Neural cell (in vitro differentiated cells): Measurements from ENCODE around the gene RBBP8NL. TPM values are rescaled to one million over a fixed set of nuclear protein-coding genes. Genes with fewer than 3 reads are reported as not detected.

ENCODE experiments used
- H2AFZ ChIP-seq: fragments of 200-600, 300-800 bp; sonication (generic), shearing (Covaris generic); 2 replicates; pipeline ENCODE4 v1.6.0; 2014; ENCODE audit warnings: low read depth, mild to moderate bottlenecking, antibody characterized with exemption, low read length, moderate library complexity
- H3F3A ChIP-seq: fragments of 200-600 bp; shearing (Covaris generic); 2 replicates; pipeline ENCODE4 v1.6.1; 2016; ENCODE audit warnings: mild to moderate bottlenecking, moderate library complexity, mixed read lengths, antibody characterized with exemption, low read length; ENCODE audit not compliant: insufficient read depth, poor library complexity, severe bottlenecking
- H3K27ac ChIP-seq: fragments of 200-600, 300-800 bp; sonication (generic), shearing (Covaris generic); 2 replicates; pipeline ENCODE4 v1.5.1; 2014; ENCODE audit warnings: mild to moderate bottlenecking, low read length, moderate library complexity
- H3K27me3 ChIP-seq: fragments of 300-800, 200-600 bp; sonication (generic), shearing (Covaris generic); 2 replicates; pipeline ENCODE4 v1.6.0; 2014; ENCODE audit warnings: mild to moderate bottlenecking, low read depth, low read length, moderate library complexity; ENCODE audit not compliant: insufficient read depth
- H3K36me3 ChIP-seq: fragments of 300-800, 200-600 bp; sonication (generic), shearing (Covaris generic); 2 replicates; pipeline ENCODE4 v1.5.1; 2014; ENCODE audit warnings: mild to moderate bottlenecking, antibody characterized with exemption, low read length, moderate library complexity; ENCODE audit not compliant: insufficient read depth
- H3K4me2 ChIP-seq: fragments of 300-800, 200-600 bp; sonication (generic), shearing (Covaris generic); 2 replicates; pipeline ENCODE4 v1.6.0; 2014; ENCODE audit warnings: mild to moderate bottlenecking, low read length
- H3K4me3 ChIP-seq: fragments of 300-800, 200-600 bp; sonication (generic), shearing (Covaris generic); 2 replicates; pipeline ENCODE4 v1.5.1; 2014; ENCODE audit warnings: mild to moderate bottlenecking, low read length, moderate library complexity
- H3K79me2 ChIP-seq: fragments of 200-600 bp; shearing (Covaris generic); replicated peaks from 2 replicates; pipeline ENCODE4 v1.6.0; 2014; ENCODE audit warnings: mild to moderate bottlenecking, low read length, moderate library complexity; ENCODE audit not compliant: insufficient read depth
- H3K9ac ChIP-seq: fragments of 300-800, 200-600 bp; sonication (generic), shearing (Covaris generic); 2 replicates; pipeline ENCODE4 v1.6.1; 2016; ENCODE audit warnings: mild to moderate bottlenecking, low read length, mixed read lengths
- H3K9me2 ChIP-seq: fragments of 200-600 bp; shearing (Covaris generic); 2 replicates; pipeline ENCODE4 v1.6.1; 2016; ENCODE audit warnings: mild to moderate bottlenecking, low read length, mixed read lengths; ENCODE audit not compliant: insufficient read depth
- H3K9me3 ChIP-seq: fragments of 200-600, 300-800 bp; sonication (generic), shearing (Covaris generic); 2 replicates; pipeline ENCODE4 v1.6.1; 2016; ENCODE audit warnings: mild to moderate bottlenecking, mixed run types, low read length, moderate library complexity, mixed read lengths
- H4K20me1 ChIP-seq: fragments of 200-600 bp; shearing (Covaris generic); 2 replicates; pipeline ENCODE4 v1.6.1; 2016; ENCODE audit warnings: mild to moderate bottlenecking, mixed run types; ENCODE audit not compliant: insufficient read depth
- CTCF ChIP-seq: fragments of 450-650 bp; IDR thresholded peaks from 2 replicates; pipeline ENCODE4 v1.5.1; 2014; ENCODE audit warnings: antibody characterized with exemption, mild to moderate bottlenecking, moderate library complexity; ENCODE audit not compliant: poor library complexity, severe bottlenecking
- EP300 ChIP-seq: fragments of 450-650 bp; conservative IDR thresholded peaks from 2 replicates; pipeline ENCODE4 v1.6.1; 2014; ENCODE audit warnings: antibody characterized with exemption, mild to moderate bottlenecking, moderate library complexity; ENCODE audit not compliant: poor library complexity, severe bottlenecking
- EZH2 ChIP-seq: fragments of 200-600, 300-800 bp; shearing (Covaris generic), sonication (generic); IDR thresholded peaks from 2 replicates; pipeline ENCODE4 v1.6.1; 2014; ENCODE audit warnings: antibody characterized with exemption, low read length, borderline replicate concordance, mild to moderate bottlenecking; ENCODE audit not compliant: insufficient read depth, poor library complexity, severe bottlenecking
- MXI1 ChIP-seq: fragments of 450-650 bp; conservative IDR thresholded peaks from 2 replicates; pipeline ENCODE4 v1.6.1; 2014; ENCODE audit warnings: antibody characterized with exemption, mild to moderate bottlenecking; ENCODE audit not compliant: poor library complexity, severe bottlenecking
- POLR2AphosphoS5 ChIP-seq: IDR thresholded peaks from 2 replicates; pipeline ENCODE4 v1.6.1; 2012
- RAD21 ChIP-seq: fragments of 450-650 bp; conservative IDR thresholded peaks from 2 replicates; pipeline ENCODE4 v1.6.1; 2014; ENCODE audit warnings: antibody characterized with exemption, mild to moderate bottlenecking, moderate library complexity
- SMC3 ChIP-seq: fragments of 450-650 bp; conservative IDR thresholded peaks from 2 replicates; pipeline ENCODE4 v1.6.1; 2014; ENCODE audit warnings: antibody characterized with exemption, mild to moderate bottlenecking, moderate library complexity; ENCODE audit not compliant: poor library complexity
- TAF1 ChIP-seq: IDR thresholded peaks from 2 replicates; pipeline ENCODE4 v1.6.1; 2012; ENCODE audit warnings: low read depth
- polyA plus RNA-seq: library from polyadenylated mRNA; depleted of rRNA; stranded (reverse); fragments of >200 nt; gene quantifications from 2 replicates; pipeline ENCODE4 v1.2.3, GENCODE V29; 2014
- TF ChIP-seq, protein P1 (sequence below): IDR thresholded peaks from 2 replicates; pipeline ENCODE4 v1.6.1; 2012; ENCODE audit warnings: borderline replicate concordance

RBBP8NL gene
- polyA plus RNA-seq, 1 donor from 2014 or later: not detected

DNA sequence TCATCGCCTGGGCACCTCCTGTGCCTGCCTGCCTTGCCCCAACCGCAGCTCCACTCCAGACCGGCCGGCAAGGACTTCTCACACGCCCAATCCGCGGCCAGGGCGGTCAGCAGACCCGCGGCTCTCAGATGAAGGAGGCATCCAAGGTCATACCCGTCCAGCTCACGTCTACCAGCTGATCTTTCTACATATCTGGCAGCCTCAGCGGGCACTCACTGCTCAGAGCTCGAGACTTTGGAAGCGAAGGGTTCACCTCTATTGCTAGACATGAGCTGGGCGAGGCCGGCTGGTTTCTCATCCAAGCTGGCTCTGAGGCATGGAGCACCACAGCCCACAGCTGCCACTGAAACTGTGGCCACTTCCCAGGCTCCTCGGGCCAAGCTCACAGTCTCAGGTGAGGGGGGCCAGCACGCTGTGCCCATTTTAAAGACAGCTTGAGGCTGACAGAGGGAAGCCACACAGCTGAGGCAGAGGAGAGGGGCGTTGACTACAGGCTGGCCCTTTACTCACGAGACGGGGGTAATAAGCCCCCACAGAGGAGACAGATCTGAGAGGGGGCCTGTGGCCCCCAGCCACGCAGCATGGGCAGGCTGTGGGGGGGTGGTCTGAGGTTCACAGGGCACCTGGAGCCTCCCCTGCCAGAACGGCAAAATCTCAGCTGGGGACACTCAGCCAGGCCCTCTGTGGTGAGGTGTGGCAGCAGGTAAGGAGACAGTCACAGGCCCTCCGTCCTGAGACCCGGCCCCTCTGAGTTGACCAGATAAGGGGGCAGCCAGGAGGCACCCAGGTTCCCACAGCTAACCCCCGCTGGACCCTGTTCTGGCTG, 62.2 kb downstream of the RBBP8NL start:
- Histone ChIP-seq H3K4me2 (no peak overlapping the region), H3K9ac (no peak overlapping the region), H2AFZ (no peak overlapping the region), H3K4me3 (peak overlapping the region; percentile 85), H3K79me2 (no peaks in the 10 kb centered on the region), H3F3A (no peaks in the 10 kb centered on the region), H3K9me3 (no peaks in the 10 kb centered on the region), H3K27me3 (no peaks in the 10 kb centered on the region), H3K9me2 (no peaks in the 10 kb centered on the region), H3K27ac (no peak overlapping the region), H4K20me1 (no peaks in the 10 kb centered on the region), H3K36me3 (no peaks in the 10 kb centered on the region)
- TF ChIP-seq SMC3 (no peak), CTCF (no peak), EZH2 (no peak), POLR2AphosphoS5 (no peak), MXI1 (no peak), EP300 (no peak), RAD21 (no peak), TAF1 (no peak)
- TF ChIP-seq, protein P1, sequence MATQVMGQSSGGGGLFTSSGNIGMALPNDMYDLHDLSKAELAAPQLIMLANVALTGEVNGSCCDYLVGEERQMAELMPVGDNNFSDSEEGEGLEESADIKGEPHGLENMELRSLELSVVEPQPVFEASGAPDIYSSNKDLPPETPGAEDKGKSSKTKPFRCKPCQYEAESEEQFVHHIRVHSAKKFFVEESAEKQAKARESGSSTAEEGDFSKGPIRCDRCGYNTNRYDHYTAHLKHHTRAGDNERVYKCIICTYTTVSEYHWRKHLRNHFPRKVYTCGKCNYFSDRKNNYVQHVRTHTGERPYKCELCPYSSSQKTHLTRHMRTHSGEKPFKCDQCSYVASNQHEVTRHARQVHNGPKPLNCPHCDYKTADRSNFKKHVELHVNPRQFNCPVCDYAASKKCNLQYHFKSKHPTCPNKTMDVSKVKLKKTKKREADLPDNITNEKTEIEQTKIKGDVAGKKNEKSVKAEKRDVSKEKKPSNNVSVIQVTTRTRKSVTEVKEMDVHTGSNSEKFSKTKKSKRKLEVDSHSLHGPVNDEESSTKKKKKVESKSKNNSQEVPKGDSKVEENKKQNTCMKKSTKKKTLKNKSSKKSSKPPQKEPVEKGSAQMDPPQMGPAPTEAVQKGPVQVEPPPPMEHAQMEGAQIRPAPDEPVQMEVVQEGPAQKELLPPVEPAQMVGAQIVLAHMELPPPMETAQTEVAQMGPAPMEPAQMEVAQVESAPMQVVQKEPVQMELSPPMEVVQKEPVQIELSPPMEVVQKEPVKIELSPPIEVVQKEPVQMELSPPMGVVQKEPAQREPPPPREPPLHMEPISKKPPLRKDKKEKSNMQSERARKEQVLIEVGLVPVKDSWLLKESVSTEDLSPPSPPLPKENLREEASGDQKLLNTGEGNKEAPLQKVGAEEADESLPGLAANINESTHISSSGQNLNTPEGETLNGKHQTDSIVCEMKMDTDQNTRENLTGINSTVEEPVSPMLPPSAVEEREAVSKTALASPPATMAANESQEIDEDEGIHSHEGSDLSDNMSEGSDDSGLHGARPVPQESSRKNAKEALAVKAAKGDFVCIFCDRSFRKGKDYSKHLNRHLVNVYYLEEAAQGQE: no peak

GRCh38 chr20:62363920-62364851, 63.2 kb downstream of the RBBP8NL start:
- H3K36me3 ChIP-seq: no peaks in the 10 kb centered on the region
- no peak overlapping the region for H3K4me2 ChIP-seq
- no peaks in the 10 kb centered on the region for H3K9me3 ChIP-seq
- H2AFZ ChIP-seq: no peak overlapping the region
- H3K9me2 ChIP-seq: no peaks in the 10 kb centered on the region
- H3F3A ChIP-seq: no peaks in the 10 kb centered on the region
- TF ChIP-seq, protein P1: no peak
- TF ChIP-seq RAD21: no peak
- no peak for TF ChIP-seq TAF1
- TF ChIP-seq POLR2AphosphoS5: no peak
- no peak for TF ChIP-seq MXI1
- no peak for TF ChIP-seq SMC3
- no peak for TF ChIP-seq EP300
- no peak for TF ChIP-seq EZH2
- TF ChIP-seq CTCF: no peak
- H3K27ac ChIP-seq: no peak overlapping the region
- H3K27me3 ChIP-seq: no peaks in the 10 kb centered on the region
- no peaks in the 10 kb centered on the region for H4K20me1 ChIP-seq
- no peak overlapping the region for H3K9ac ChIP-seq
- H3K4me3 ChIP-seq: no peak overlapping the region
- H3K79me2 ChIP-seq: no peaks in the 10 kb centered on the region
